Vagina (tissue), 2 donors: ENCODE data around the gene PDXK.

ENCODE experiments used
- POLR2A ChIP-seq, 2 donors: fragments of 450-650 bp; IDR thresholded peaks; one replicate each; pipeline ENCODE4 v1.6.1; 2017; ENCODE audit warnings: antibody characterized with exemption in 2 of 2, mild to moderate bottlenecking in 2 of 2, moderate library complexity in 2 of 2
- POLR2AphosphoS5 ChIP-seq, 2 donors: sonication (generic); formaldehyde crosslinking; IDR thresholded peaks; one replicate each; pipeline ENCODE4 v1.9.0; 2017; ENCODE audit warnings: antibody characterized with exemption in 2 of 2, mild to moderate bottlenecking in 2 of 2, low read depth in 1 of 2; ENCODE audit not compliant: insufficient read depth in 1 of 2
- TF ChIP-seq, protein P1 (sequence below), 3 experiments: fragments of 450-650 bp in 2 of 3; fragments of 200-600 bp in 1 of 3; sonication (generic) in 1 of 3; IDR thresholded peaks; one replicate each; pipeline ENCODE4 v1.5.1; 2017 to 2019; ENCODE audit warnings: antibody characterized with exemption in 3 of 3, mild to moderate bottlenecking in 2 of 3, moderate library complexity in 2 of 3

DNA sequence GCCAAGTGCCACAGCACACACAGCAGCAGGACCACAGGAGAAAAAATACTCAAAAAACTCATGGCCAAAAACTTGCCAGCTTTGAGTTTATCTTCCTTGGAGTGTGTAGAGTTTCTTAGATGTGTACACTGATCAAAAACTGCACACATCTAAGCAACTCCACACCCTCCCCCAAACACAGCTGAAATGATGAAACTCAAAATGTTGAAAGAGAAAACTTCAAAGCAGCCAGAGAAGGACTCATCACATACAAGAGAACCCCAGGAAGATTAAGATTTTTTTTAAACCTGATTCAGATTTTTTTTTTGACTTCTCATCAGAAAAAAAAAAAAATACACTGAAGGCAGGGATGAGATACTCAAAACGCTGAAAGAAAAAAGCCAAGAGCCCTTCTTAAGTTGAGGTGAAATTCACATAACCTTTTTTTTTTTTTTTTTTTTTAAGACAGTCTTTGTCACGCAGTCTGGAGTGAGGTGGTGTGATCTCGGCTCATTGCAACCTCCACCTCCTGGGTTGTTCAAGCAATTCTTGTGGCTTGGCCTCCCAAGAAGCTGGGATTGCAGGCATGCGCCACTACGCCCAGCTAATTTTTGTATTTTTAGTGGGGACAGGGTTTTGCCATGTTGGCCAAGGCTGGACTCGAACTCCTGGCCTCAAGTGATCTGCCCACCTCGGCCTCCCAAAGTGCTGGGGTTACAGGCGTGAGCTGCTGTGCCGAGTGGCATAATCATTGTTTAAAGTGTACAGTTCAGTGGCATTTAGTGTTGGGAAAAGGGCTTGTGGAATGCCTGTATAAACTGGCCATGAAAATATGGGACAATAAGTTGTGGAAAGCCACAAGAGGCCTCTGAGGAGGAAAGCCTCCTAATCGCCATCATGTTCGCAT lies 20.9 kb upstream of the PDXK start:
- TF ChIP-seq, protein P1, sequence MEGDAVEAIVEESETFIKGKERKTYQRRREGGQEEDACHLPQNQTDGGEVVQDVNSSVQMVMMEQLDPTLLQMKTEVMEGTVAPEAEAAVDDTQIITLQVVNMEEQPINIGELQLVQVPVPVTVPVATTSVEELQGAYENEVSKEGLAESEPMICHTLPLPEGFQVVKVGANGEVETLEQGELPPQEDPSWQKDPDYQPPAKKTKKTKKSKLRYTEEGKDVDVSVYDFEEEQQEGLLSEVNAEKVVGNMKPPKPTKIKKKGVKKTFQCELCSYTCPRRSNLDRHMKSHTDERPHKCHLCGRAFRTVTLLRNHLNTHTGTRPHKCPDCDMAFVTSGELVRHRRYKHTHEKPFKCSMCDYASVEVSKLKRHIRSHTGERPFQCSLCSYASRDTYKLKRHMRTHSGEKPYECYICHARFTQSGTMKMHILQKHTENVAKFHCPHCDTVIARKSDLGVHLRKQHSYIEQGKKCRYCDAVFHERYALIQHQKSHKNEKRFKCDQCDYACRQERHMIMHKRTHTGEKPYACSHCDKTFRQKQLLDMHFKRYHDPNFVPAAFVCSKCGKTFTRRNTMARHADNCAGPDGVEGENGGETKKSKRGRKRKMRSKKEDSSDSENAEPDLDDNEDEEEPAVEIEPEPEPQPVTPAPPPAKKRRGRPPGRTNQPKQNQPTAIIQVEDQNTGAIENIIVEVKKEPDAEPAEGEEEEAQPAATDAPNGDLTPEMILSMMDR (IDR thresholded peaks at IDR 0.05): no peak
- no peak for TF ChIP-seq POLR2AphosphoS5 (IDR thresholded peaks at IDR 0.05; ENCODE audit: insufficient read depth in 1 of 2, low read depth in 1 of 2)
- no peak for TF ChIP-seq POLR2A (IDR thresholded peaks at IDR 0.05)
